ENCODE measurements around the gene ENPP1.

Gene ENPP1

DNA sequence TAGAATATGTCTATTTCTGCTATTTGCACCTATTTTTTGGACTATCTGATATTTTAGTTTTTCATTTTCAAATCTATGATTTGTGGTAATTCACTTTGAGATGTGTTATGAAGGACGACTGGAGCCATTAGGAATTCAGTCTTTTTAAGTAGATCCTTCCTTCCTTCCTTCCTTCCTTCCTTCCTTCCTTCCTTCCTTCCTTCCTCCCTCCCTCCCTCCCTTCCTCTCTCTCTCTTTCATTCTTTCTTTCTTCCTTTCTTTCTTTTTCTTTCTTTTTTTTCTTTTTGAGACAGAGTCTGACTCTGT, 46.1 kb upstream of the ENPP1 start:
- no peak overlapping the region for H3K4me3 ChIP-seq (ENCODE audit: low read length)
- H3K79me2 ChIP-seq (ENCODE audit: control insufficient read depth, low read length), result no peaks in the 10 kb centered on the region
- H3F3A ChIP-seq (ENCODE audit: control insufficient read depth, insufficient read depth), result no peaks in the 10 kb centered on the region
- H3K9me3 ChIP-seq (ENCODE audit: control insufficient read depth, insufficient read depth, low read length), result no peaks in the 10 kb centered on the region
- H3K9me2 ChIP-seq (replicated peaks; ENCODE audit: control insufficient read depth, low read length), result no peaks in the 10 kb centered on the region
- TF ChIP-seq EZH2phosphoT487 (IDR thresholded peaks at IDR 0.05; ENCODE audit: borderline replicate concordance, low read length), result no peak
- TF ChIP-seq, protein P1, sequence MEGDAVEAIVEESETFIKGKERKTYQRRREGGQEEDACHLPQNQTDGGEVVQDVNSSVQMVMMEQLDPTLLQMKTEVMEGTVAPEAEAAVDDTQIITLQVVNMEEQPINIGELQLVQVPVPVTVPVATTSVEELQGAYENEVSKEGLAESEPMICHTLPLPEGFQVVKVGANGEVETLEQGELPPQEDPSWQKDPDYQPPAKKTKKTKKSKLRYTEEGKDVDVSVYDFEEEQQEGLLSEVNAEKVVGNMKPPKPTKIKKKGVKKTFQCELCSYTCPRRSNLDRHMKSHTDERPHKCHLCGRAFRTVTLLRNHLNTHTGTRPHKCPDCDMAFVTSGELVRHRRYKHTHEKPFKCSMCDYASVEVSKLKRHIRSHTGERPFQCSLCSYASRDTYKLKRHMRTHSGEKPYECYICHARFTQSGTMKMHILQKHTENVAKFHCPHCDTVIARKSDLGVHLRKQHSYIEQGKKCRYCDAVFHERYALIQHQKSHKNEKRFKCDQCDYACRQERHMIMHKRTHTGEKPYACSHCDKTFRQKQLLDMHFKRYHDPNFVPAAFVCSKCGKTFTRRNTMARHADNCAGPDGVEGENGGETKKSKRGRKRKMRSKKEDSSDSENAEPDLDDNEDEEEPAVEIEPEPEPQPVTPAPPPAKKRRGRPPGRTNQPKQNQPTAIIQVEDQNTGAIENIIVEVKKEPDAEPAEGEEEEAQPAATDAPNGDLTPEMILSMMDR (IDR thresholded peaks at IDR 0.05; ENCODE audit: low read depth, low read length, poor library complexity, severe bottlenecking), result no peak
- no peaks in the 10 kb centered on the region for H3K27me3 ChIP-seq (ENCODE audit: control insufficient read depth, low read length)
- H3K4me2 ChIP-seq (ENCODE audit: low read length), result no peak overlapping the region
- no peaks in the 10 kb centered on the region for H4K20me1 ChIP-seq (ENCODE audit: control insufficient read depth, insufficient read depth, low read depth, low read length)
- H3K4me1 ChIP-seq (ENCODE audit: control insufficient read depth, low read length), result no peaks in the 10 kb centered on the region
- no peak overlapping the region for H3K27ac ChIP-seq (ENCODE audit: low read depth, low read length)
- no peaks in the 10 kb centered on the region for H3K36me3 ChIP-seq (ENCODE audit: control insufficient read depth, low read length)

GRCh38 chr6:131762984-131763383, 44.8 kb upstream of the ENPP1 start:
- H3K9me3 ChIP-seq (ENCODE audit: control insufficient read depth, insufficient read depth, low read length), result no peaks in the 10 kb centered on the region
- no peak overlapping the region for H3K4me3 ChIP-seq (ENCODE audit: low read length)
- H4K20me1 ChIP-seq (ENCODE audit: control insufficient read depth, insufficient read depth, low read depth, low read length), result no peaks in the 10 kb centered on the region
- TF ChIP-seq EZH2phosphoT487 (IDR thresholded peaks at IDR 0.05; ENCODE audit: borderline replicate concordance, low read length), result no peak
- TF ChIP-seq, protein P1 (IDR thresholded peaks at IDR 0.05; ENCODE audit: low read depth, low read length, poor library complexity, severe bottlenecking), result no peak
- no peaks in the 10 kb centered on the region for H3K36me3 ChIP-seq (ENCODE audit: control insufficient read depth, low read length)
- H3F3A ChIP-seq (ENCODE audit: control insufficient read depth, insufficient read depth), result no peaks in the 10 kb centered on the region
- no peaks in the 10 kb centered on the region for H3K9me2 ChIP-seq (replicated peaks; ENCODE audit: control insufficient read depth, low read length)
- H3K27me3 ChIP-seq (ENCODE audit: control insufficient read depth, low read length), result no peaks in the 10 kb centered on the region
- H3K4me2 ChIP-seq (ENCODE audit: low read length), result no peak overlapping the region
- H3K4me1 ChIP-seq (ENCODE audit: control insufficient read depth, low read length), result no peaks in the 10 kb centered on the region
- H3K27ac ChIP-seq (ENCODE audit: low read depth, low read length), result no peak overlapping the region
- H3K79me2 ChIP-seq (ENCODE audit: control insufficient read depth, low read length), result no peaks in the 10 kb centered on the region

- H3K4me1 ChIP-seq (ENCODE audit: control insufficient read depth, low read length), result no peaks in the 10 kb centered on the region
- H3F3A ChIP-seq (ENCODE audit: control insufficient read depth, insufficient read depth), result no peaks in the 10 kb centered on the region
- H3K27me3 ChIP-seq (ENCODE audit: control insufficient read depth, low read length), result no peaks in the 10 kb centered on the region
- no peaks in the 10 kb centered on the region for H3K36me3 ChIP-seq (ENCODE audit: control insufficient read depth, low read length)
- H3K27ac ChIP-seq (ENCODE audit: low read depth, low read length), result no peak overlapping the region
- TF ChIP-seq EZH2phosphoT487 (IDR thresholded peaks at IDR 0.05; ENCODE audit: borderline replicate concordance, low read length), result no peak
- TF ChIP-seq, protein P1 (IDR thresholded peaks at IDR 0.05; ENCODE audit: low read depth, low read length, poor library complexity, severe bottlenecking), result no peak
- H3K79me2 ChIP-seq (ENCODE audit: control insufficient read depth, low read length), result no peaks in the 10 kb centered on the region
- H3K9me2 ChIP-seq (replicated peaks; ENCODE audit: control insufficient read depth, low read length), result no peaks in the 10 kb centered on the region
- no peaks in the 10 kb centered on the region for H4K20me1 ChIP-seq (ENCODE audit: control insufficient read depth, insufficient read depth, low read depth, low read length)
- no peak overlapping the region for H3K4me2 ChIP-seq (ENCODE audit: low read length)
- no peaks in the 10 kb centered on the region for H3K9me3 ChIP-seq (ENCODE audit: control insufficient read depth, insufficient read depth, low read length)
- no peak overlapping the region for H3K4me3 ChIP-seq (ENCODE audit: low read length)
These were observed 44.1 kb upstream of the ENPP1 start for GRCh38 chr6:131763749-131764148.

DNA sequence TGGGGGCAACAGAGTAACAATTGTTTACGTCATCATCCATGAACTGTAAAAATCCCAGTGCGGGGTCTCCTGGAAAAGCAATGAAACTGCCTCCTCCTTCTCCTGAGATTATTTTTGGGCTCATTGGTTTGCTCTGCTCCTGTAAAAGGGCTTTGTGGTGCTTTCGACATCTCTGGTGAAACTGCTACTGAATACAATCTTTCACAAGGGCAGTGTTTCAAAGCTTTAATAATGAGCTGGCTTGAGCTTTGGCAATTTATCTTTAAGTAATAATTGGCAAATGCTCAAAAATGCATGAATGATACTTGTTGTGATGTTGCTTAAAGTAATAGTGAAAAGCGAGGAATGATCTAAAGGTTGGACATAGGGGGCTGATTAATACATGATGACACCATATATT, 43.5 kb upstream of the ENPP1 start:
- no peaks in the 10 kb centered on the region for H3K36me3 ChIP-seq (ENCODE audit: control insufficient read depth, low read length)
- no peak overlapping the region for H3K4me3 ChIP-seq (ENCODE audit: low read length)
- H3K9me2 ChIP-seq (replicated peaks; ENCODE audit: control insufficient read depth, low read length), result no peaks in the 10 kb centered on the region
- H3K79me2 ChIP-seq (ENCODE audit: control insufficient read depth, low read length), result no peaks in the 10 kb centered on the region
- H3K4me2 ChIP-seq (ENCODE audit: low read length), result no peak overlapping the region
- no peaks in the 10 kb centered on the region for H4K20me1 ChIP-seq (ENCODE audit: control insufficient read depth, insufficient read depth, low read depth, low read length)
- no peaks in the 10 kb centered on the region for H3F3A ChIP-seq (ENCODE audit: control insufficient read depth, insufficient read depth)
- TF ChIP-seq, protein P1 (IDR thresholded peaks at IDR 0.05; ENCODE audit: low read depth, low read length, poor library complexity, severe bottlenecking), result no peak
- no peak for TF ChIP-seq EZH2phosphoT487 (IDR thresholded peaks at IDR 0.05; ENCODE audit: borderline replicate concordance, low read length)
- H3K27ac ChIP-seq (ENCODE audit: low read depth, low read length), result no peak overlapping the region
- H3K9me3 ChIP-seq (ENCODE audit: control insufficient read depth, insufficient read depth, low read length), result no peaks in the 10 kb centered on the region
- H3K27me3 ChIP-seq (ENCODE audit: control insufficient read depth, low read length), result no peaks in the 10 kb centered on the region
- no peaks in the 10 kb centered on the region for H3K4me1 ChIP-seq (ENCODE audit: control insufficient read depth, low read length)

All from DOHH2 (cell line).